ENCODE measurements around the gene PHTF2. TPM values are rescaled to one million over a fixed set of nuclear protein-coding genes. Genes with fewer than 3 reads are reported as not detected.
A peak's percentile ranks its signal among the peaks of the same experiment; 100 is the strongest.

PHTF2 gene
- total RNA-seq, 1 donor from 2014 or later: 4.2 TPM

DNA sequence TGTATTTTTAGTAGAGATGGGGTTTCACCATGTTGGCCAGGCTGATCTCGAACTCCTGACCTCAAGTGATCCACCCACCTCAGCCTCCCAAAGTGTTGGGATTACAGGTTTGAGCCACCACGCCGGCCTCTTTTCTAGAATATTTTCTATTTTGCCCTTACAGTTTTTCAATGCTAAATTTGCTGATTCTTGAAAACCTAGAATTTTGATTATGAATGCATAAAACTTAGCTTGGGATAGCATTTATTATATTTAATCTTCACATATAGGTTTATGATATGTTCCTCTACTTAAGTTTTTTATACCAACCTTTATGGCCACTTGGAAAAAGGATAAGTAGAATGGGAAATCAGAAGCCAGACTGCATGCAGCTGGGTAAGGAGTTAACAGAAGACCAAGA lies 2.5 kb upstream of the PHTF2 start:
- H3K27me3 ChIP-seq (ENCODE audit: control insufficient read depth, insufficient read depth, low read length): no peaks in the 10 kb centered on the region
- no peaks in the 10 kb centered on the region for H3K36me3 ChIP-seq (ENCODE audit: control insufficient read depth, insufficient read depth, low read length)
- no peak for DNase-seq (ENCODE audit: low read depth)
- H3K4me3 ChIP-seq (ENCODE audit: low read depth, low read length): no peak overlapping the region
- TF ChIP-seq, protein P1, sequence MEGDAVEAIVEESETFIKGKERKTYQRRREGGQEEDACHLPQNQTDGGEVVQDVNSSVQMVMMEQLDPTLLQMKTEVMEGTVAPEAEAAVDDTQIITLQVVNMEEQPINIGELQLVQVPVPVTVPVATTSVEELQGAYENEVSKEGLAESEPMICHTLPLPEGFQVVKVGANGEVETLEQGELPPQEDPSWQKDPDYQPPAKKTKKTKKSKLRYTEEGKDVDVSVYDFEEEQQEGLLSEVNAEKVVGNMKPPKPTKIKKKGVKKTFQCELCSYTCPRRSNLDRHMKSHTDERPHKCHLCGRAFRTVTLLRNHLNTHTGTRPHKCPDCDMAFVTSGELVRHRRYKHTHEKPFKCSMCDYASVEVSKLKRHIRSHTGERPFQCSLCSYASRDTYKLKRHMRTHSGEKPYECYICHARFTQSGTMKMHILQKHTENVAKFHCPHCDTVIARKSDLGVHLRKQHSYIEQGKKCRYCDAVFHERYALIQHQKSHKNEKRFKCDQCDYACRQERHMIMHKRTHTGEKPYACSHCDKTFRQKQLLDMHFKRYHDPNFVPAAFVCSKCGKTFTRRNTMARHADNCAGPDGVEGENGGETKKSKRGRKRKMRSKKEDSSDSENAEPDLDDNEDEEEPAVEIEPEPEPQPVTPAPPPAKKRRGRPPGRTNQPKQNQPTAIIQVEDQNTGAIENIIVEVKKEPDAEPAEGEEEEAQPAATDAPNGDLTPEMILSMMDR (IDR thresholded peaks at IDR 0.05; ENCODE audit: insufficient read depth, low read length, severe bottlenecking): no peak
- no peak for FAIRE-seq

DNA sequence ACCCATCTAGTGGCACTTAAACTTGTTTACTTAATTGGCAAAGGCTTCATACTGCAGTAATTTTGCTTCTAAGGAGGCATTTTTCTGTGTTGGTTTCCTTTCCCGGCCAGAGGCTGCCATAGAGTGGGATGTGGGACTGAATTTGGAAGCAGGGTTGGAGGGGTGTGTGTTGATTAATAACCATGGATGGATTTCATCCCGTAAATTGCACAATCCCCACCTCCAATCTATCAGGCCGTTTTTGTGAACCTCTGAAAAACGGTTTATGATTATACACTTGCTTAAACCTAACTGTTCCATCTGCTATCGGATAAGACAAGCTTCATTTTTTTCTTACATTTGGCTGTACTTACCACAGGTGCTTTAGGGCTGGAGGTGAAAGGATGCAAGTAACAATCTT lies 1.6 kb upstream of the PHTF2 start:
- Histone ChIP-seq H3K36me3 (ENCODE audit: control insufficient read depth, insufficient read depth, low read length) (no peaks in the 10 kb centered on the region), H3K4me3 (ENCODE audit: low read depth, low read length) (peak overlapping the region; percentile 96), H3K27me3 (ENCODE audit: control insufficient read depth, insufficient read depth, low read length) (no peaks in the 10 kb centered on the region)
- DNase-seq (ENCODE audit: low read depth): no peak
- TF ChIP-seq, protein P1 (IDR thresholded peaks at IDR 0.05; ENCODE audit: insufficient read depth, low read length, severe bottlenecking): no peak
- FAIRE-seq: no peak

DNA sequence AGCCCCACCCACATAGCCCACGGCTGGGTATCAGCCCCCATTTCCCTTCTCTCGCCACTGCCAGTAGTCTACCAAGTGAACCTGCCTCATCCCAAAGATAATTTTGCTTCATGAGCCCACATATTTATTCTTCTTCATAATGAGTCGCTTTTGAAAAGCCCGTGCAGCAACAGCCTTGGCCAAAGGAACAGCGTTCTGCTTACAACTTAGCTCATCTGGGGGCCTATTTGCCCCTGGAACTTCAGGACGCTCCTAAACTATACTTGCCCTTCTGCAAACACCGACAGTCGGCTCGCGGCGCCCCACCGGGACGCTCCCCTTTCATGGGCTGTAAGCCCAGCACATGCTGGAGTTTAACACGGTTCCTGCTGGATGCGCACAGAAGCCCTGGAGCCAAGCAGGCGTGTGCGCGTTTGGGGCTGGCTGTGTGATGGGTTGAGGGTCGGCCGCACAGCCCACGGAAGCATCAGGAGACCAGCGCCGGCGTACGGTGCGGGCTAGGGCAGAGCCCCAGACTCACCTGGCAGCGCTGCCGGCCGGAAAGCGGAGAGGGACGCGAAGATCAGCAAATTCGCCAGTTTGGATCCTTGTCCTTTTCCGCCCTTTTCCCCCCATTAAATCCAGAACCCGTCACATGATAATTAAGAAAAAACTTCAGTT lies 709 bp upstream of the PHTF2 start:
- Histone ChIP-seq H3K27me3 (ENCODE audit: control insufficient read depth, insufficient read depth, low read length) (no peaks in the 10 kb centered on the region), H3K4me3 (ENCODE audit: low read depth, low read length) (peak overlapping the region; percentile 96), H3K36me3 (ENCODE audit: control insufficient read depth, insufficient read depth, low read length) (no peaks in the 10 kb centered on the region)
- no peak for DNase-seq (ENCODE audit: low read depth)
- TF ChIP-seq, protein P1 (IDR thresholded peaks at IDR 0.05; ENCODE audit: insufficient read depth, low read length, severe bottlenecking): no peak
- no peak for FAIRE-seq

DNA sequence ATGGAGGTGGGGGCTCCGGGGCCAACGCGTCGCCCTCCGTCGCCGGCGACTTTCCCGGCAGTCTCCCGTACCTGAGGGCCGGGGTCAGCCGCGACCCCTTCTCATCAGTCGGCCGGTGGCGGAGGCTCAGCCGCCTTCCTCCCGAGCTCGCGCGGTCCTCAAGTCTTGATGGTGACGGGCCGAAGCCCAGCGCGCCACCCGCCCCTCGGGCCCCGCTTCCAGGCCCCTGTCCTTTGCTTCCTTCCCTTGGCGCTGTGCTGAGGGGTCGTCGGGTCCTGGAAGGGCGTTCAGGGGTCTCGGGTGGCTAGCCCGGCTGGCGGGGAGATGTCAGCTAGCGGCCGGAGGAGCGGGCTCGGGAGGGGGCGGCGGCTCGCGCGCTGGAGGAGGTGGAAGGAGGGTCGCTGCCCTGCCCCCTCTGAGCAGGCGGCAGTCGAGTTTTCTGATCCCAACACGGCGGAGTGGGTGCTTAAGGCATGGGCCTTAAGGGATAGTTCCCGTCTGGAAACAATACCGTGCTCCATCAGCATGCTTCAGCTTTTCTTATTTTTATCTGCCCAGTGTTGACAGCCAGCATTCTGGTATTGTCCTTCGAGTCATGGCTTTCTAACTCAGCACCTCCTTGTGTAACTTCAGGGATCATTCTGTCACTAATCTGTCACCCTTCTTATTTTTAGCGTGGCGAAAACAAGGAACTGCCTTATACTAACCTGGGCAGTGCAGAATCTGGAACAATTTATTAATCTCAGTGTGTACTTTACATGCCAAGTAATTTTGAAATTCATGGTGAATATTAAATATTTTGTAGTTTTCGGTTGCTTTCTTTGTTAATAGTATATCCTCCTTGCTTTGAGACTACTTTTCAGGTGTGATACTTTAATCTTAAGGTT lies 748 bp downstream of the PHTF2 start:
- FAIRE-seq (no peak), DNase-seq (ENCODE audit: low read depth) (peak; percentile 29)
- no peaks in the 10 kb centered on the region for H3K36me3 ChIP-seq (ENCODE audit: control insufficient read depth, insufficient read depth, low read length)
- peak overlapping the region; percentile 96 for H3K4me3 ChIP-seq (ENCODE audit: low read depth, low read length)
- no peaks in the 10 kb centered on the region for H3K27me3 ChIP-seq (ENCODE audit: control insufficient read depth, insufficient read depth, low read length)
- TF ChIP-seq, protein P1 (IDR thresholded peaks at IDR 0.05; ENCODE audit: insufficient read depth, low read length, severe bottlenecking): no peak

DNA sequence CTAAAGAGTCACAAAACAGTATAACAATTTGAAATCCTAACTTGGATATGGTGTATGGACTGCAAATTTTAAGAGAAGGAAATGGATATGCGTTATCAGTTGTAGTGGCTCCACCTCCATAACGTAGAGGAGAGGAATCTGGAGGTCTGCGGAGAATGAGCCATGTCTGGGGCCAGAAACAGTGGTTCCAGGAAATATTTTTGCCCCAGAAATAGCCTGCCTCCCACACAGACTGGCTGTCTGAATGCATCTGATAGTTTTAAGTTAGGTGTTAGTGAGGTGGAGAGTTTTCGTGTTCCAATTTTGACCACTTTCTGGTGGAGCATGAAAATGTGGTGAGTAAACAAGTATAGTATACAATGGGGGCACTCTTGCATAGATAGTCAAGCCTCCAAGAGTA lies 1.6 kb downstream of the PHTF2 start:
- H3K36me3 ChIP-seq (ENCODE audit: control insufficient read depth, insufficient read depth, low read length): no peaks in the 10 kb centered on the region
- H3K4me3 ChIP-seq (ENCODE audit: low read depth, low read length): no peak overlapping the region
- H3K27me3 ChIP-seq (ENCODE audit: control insufficient read depth, insufficient read depth, low read length): no peaks in the 10 kb centered on the region
- DNase-seq (ENCODE audit: low read depth) (no peak), FAIRE-seq (no peak)
- TF ChIP-seq, protein P1 (IDR thresholded peaks at IDR 0.05; ENCODE audit: insufficient read depth, low read length, severe bottlenecking): no peak

Measured in bronchial epithelial cell (primary cell).